RPMI7951 (cell line): ENCODE results near the gene SEMA4C. TPM values are rescaled to one million over a fixed set of nuclear protein-coding genes. Genes with fewer than 3 reads are reported as not detected.
"Not testable (repeated sequence)": the region's sequence is repeated elsewhere in the genome, so short reads cannot be mapped to it uniquely, and the experiment has no call there.

Experiments
- DNase-seq: peaks from one replicate; pipeline ENCODE4 v3.0.0-alpha.2; 2012; ENCODE audit warnings: low read depth
- total RNA-seq: library from RNA; depleted of rRNA; stranded (reverse); fragments of >200 nt; shearing (Covaris generic); gene quantifications from 2 replicates; pipeline ENCODE4 v1.2.3, GENCODE V29; 2014

SEMA4C gene
- total RNA-seq, 1 experiment from 2014 or later: 30.3 TPM

DNA sequence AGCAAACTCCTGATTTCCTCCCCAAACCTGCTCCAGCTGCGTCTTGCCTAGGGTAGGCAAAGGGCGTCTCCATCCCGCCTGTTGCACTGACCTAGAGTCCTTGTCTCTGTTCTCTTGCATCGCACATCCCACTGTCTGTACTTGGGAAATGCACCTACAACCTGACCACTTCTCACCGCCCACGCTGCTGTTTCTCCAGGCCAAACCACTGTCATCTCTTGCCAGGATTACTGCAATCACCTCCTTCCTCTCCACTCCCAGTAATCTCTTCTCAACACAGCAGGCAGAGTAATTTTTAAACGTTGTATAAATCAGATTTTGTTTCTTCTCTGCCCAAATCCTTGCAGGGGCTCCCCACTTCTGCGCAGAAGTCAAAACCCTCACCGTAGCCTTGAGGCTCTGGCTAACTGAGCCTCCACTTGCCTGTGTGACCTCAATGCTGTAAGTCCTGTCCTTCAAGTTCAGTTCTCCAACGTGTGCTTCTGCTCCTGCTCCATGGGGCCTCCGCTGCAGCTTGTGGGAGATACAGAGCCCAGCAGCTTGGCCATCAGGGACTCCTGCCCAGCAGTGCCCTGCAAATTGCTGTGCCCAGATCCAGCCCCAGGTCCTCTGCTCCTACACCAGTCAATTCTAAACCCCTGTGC lies 27.7 kb upstream of the SEMA4C start:
- peak; percentile 32 for DNase-seq

GRCh38 chr2:96895746-96896651 lies 26.1 kb upstream of the SEMA4C start:
- DNase-seq: no peak

DNA sequence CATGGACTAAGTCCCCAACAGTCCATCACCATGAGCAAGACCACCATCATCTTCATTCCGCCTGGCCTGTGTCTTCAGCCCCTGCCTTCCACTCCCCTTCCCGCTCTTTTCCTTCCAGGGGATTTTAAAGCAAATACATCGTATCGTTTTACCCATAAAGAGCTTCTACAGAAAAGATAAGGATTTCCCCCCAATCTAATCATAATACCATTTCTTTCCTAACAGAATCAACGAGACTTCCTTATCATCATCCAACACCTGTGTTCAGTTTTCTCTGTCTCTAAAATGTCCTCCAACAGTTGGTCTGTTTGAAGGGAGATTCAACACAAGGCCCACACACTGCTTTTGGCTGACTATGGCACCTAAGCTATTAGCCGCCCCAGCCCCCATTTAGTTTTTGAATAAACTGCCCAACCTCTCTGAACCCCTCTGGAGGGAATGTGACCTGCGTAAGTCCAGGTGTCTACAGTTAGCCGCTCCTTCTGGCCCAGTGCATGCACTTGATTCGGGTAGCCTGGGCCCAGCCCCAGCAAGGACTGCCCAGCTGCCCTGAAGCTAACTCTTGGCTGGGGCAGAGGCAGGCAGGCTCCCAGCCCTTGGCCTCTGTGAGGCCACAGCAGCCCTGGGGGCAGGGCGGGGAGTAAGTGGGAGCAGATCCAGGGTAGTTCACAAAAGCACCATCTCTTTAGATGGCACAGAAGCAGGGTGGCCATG lies 25.3 kb upstream of the SEMA4C start:
- peak; percentile 21 for DNase-seq

GRCh38 chr2:96894151-96894531 lies 24.3 kb upstream of the SEMA4C start:
- DNase-seq: no peak

- no peak for DNase-seq
Measured at GRCh38 chr2:96893289-96894150, 23.6 kb upstream of the SEMA4C start.

DNA sequence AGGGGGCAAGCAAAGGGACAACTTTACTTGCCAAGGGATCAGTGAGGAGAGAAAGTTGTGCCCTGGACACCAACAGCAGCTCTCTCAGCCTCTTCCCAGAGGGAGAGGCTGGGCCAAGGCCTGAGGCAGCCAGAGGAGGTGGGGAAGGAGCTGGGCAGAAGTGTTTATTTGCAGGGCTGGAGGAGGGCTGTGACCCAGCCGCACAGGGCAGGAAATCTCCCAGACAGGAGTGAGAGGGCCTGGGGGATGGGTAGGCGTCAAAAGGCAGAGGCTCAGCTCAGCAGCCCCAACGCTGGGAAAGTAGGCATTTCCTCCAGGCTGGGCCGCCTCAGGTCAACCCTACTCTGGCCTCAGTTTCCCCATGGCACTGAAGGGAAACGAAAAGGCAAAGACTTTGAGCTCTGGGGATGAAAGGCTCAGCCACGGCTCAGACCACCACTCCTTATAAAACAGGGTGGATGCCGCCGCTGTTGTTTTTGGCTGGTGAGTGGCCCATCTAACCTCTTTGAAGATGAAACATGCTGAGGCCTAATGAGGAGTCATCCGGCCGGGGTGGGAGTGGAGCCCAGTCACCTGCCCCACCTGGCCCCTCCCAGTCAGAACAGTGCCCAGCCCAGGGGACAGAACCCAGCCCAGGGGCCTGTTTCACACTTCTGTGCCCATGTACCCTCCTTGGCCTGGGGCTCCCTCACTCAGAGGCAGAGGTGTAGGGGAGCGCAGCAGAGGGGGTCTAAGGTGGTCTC lies 21.9 kb upstream of the SEMA4C start:
- peak; percentile 73 for DNase-seq

GRCh38 chr2:96890726-96891385 lies 21.0 kb upstream of the SEMA4C start:
- no peak for DNase-seq

DNA sequence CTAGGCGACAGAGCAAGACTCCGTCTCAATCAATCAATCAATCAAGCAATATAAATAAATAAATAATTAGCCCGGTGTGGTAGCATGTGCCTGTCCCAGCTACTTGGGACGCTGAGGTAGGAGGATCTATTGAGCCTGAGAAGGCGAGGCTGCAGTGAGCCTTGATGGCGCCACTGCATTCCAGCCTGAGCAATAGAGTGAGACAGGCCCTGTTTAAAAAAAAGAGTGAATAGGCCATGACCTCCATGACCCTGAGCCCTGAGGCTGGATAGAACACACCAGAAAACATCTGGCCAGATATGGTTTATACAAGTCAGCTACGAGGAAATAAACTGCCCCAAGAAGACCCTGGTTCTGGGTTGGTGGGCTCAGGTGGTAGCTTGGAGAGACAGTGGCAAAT lies 20.4 kb upstream of the SEMA4C start:
- DNase-seq: no peak

DNA sequence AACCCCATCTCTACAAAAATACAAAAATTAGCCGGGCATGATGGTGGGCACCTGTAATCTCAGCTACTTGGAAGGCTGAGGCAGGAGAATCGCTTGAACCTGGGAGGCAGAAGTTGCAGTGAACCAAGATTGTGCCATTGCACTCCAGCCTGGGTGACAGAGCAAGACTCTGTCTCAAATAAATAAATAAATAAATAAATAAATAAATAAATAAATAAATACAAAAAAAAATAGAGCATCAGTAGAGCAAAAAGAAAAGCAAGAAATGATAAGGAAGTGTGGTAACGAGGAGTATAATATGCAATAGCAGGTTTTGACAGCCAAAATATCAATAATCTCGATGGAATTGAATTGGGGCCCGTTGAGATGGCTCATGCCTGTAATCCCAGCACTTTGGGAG lies 19.6 kb upstream of the SEMA4C start:
- DNase-seq: not testable (repeated sequence)

DNA sequence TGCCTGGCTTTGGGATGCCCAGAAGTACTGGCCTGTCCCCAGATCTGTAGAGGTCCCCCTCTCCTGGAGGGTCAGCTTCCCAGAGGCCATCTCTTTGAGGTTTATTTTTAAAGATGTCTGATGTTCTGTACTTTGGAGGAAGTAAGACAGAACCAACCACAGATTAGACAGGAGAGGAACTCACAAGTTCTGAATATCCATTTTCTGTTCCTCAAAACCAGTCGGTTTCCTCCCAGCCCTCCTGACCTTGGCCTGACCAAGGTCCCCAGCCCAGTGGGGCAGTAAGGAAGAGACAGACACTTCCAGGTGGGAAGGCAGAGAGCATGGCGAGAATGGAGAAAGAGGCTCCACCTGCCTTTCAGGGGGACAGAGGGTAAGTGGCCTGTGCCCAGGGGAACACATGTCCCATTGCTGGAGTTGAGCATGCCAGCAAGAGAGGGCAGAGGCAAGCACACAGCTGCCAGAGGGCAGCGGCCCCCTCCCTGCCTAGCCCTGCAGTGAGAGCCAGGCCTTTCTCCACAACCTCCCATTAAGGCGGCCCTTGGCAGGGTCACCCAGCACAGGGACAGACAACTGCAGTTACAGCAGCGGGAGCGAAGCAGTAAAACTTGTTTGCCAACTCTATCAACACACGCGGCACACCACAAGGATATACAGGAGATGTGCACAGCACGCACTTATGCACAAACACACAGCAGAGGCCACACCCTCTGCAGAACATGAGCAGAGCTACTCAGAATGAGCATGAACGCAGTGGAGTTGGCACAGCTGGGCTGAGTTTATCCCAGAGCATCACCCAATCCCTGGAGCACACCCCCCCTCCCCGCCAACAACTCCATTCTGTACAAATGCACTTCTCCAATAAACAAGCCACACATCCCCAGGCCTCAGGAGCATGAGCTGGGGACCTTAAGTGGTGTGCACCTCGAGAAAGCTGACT lies 18.5 kb upstream of the SEMA4C start:
- no peak for DNase-seq

DNA sequence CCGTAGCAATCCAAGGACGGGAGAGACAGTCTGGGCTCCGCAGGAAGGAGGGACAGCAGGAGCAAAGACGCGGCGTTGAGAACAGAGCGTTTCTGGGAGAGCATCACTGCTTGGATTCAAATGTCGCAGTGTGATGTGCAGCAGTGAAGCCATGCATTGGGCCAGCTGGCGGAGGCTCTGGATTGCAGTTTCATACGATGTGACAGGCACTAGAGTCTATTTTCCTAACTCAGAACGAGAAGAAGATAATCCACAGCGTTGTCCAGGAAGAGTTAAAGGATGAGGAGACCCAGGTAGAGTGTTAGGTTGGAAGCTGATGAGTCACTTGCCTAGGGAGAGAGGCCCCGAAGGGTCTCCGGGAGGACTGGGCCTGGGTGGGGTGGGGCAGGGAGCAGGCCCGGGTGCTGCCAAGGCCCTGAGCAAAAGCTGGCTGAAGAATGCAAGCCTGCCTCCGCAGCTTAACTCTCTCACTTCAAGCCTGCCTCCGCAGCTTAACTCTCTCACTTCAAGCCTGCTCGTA lies 17.7 kb upstream of the SEMA4C start:
- no peak for DNase-seq

DNA sequence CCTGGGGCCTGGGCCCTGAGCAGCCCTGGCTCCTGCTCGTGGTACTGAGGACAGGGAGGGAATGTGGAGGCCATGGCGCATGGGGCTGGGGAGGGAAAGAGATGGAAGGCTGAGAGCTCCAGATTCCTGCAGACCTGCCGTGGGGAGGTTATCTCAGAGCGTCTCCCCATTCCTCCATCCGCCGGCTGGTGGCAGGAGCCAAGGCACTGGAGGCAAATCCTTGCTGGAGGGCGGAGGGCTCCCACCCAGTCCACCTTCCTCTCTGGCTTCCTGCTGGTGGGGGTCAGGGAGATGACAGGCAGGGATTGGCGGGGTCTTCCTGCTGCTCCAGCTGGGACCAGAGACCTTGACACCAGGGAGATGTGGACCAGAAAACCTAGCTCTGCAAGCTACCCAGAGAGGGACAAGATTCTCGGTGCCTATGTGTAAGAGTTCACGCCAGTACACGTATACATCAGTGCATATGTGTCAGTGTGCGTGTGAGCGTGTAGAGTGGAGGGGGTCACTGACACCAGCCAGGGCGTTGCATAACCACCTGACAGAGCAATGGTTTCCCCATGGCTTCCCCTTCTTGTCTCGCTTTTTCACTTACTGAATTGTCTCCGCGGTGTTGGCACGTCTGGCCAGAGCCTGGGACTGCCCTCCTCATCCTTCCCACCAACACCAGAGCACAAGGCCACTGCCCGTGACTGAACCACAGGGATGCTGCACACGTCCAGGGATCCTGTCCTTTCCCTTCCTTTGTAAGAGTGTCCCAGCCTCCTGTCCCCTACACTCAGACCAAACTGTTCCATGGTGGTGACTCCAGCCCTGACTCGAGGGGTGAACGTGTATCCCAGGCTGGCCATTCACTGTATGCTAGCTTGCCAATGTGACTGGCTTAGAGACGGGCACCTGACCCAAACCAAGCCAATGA lies 15.8 kb upstream of the SEMA4C start:
- no peak for DNase-seq

DNA sequence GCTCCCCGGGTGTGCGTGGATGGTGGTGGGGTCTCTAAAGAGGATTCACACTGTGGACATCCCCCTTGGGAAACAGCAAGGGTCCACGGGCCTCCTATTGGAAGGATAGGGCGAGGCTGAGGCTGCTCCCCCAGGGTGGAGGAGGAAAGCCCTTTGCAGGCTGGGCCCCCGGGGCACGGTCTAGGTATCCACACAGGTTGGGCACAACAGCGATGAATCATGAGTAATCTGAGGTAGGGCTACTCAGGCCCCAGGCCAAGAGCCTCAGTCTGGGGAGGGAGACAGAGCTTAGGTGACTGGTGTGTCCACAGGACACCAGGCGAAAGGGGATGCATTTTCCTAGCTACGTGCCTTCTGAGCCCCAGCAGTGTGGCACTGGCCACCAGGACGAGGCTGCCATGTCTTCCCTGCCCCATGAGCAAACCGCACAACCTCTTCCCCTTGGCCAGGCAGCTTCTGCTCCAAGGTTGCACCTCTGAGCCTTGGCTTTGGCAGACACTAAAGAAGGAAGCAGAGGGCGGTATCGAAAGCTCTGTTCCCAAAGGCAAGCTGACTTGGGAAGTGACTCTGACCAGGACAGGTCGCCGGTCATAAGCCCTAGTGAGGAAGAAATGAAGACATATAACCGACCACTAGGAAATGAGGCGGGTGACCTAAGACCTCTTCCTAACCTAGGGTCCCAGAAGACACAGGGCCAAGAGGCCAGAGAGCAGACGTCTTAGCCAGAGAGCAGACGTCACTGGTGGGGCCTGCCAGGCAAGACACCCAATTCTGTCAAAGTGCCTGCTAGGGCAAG lies 14.6 kb upstream of the SEMA4C start:
- DNase-seq: no peak

DNA sequence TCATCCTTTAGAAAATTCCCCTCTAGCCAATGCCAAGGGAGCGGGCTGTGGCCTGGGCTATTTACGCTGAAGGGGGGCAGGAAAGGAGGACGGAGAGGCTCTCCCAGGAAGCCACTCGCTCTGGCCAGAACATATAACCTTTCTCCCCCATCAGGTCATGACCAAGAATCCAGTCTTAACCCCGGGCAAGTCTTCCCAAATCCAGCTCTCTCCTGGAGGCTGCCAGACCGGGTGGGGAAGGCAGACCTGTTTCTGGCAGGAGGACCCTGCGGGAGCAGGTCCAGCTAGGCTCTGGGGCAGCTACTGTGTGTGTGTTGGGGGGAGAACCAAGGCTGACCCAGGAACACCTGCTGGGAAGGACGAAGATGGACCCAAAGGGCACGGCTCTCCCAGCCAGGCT lies 13.4 kb upstream of the SEMA4C start:
- DNase-seq: no peak

DNA sequence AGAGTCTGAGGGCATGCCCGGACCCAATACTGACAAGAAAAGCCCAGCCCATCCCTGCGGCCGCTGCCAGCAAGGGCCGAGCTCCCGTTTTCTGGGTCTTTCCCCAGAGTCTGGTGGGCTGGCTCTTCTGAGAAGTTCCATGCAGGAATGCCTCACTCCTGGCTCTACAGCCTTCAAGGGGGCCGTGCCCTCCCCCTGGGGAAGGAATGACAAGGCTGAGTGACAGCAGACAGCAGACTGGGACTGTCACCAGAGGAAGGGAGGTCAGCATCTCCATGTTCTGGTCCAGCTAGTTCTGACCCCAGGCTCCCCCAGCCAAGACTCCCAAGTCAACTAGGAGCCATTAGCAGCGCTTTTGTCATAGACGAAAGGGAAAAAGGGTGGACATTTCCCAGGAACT lies 13.0 kb upstream of the SEMA4C start:
- no peak for DNase-seq

GRCh38 chr2:96882230-96882629 lies 12.3 kb upstream of the SEMA4C start:
- no peak for DNase-seq
